AG08395 (cell line): ENCODE results near the gene ACOT4.
A peak's percentile ranks its signal among the peaks of the same experiment; 100 is the strongest.
"Not testable (repeated sequence)": the region's sequence is repeated elsewhere in the genome, so short reads cannot be mapped to it uniquely, and the experiment has no call there.

Experiments
- DNase-seq: peaks from one replicate; pipeline ENCODE4 v3.0.0; 2012; ENCODE audit warnings: mixed read lengths, low spot score

Gene ACOT4

GRCh38 chr14:73577214-73577613, 14.5 kb upstream of the ACOT4 start:
- not testable (repeated sequence) for DNase-seq

DNA sequence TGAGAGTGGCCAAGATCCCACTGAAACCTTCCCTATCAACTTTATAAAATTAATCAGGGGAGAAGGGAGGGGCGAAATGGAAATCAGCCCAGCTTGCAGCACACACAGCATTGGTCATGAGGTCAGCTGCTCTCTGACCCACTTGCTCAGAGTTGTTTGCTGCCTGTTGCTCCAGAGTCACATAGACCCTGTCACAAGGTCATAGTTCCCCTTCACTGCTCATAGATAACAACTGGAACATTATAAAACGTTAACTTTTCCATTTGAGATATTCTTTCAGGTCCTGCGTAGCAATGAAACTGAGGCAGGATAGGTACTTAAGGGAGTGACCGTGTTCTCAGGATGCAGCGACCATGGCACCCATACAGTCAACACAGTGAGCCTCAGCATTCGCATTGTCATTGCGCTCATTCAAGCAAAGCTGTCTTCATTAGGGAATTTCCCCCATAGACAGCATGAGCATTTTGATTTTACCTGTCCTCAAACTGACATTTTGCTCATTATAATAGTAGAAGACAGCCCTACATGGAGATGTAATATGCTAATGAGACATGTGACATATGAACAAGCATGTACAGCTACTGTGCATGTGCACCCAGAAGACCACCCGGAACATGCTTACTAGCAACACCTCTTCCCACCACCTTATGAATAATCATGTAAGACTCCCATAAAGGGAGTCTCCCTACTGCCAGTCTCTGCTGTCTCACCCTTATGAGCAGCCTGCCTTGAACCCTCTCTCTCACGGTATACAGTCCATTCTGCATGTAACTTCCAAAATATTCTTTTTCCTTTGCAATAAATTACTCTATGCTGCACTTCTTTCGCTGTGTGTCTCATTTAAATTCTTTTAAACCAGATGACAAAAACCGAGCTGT, 9.3 kb upstream of the ACOT4 start:
- DNase-seq = not testable (repeated sequence)

- DNase-seq = no peak
Observed at GRCh38 chr14:73588695-73589094, 3.0 kb upstream of the ACOT4 start.

GRCh38 chr14:73589116-73589515, 2.6 kb upstream of the ACOT4 start:
- DNase-seq = no peak

GRCh38 chr14:73590673-73591004, 1.0 kb upstream of the ACOT4 start:
- DNase-seq = not testable (repeated sequence)

- no peak for DNase-seq
Observed at GRCh38 chr14:73594491-73594890, 2.8 kb downstream of the ACOT4 start.

GRCh38 chr14:73599499-73599898, 7.8 kb downstream of the ACOT4 start:
- DNase-seq = no peak

GRCh38 chr14:73602994-73603393, 11.3 kb downstream of the ACOT4 start:
- no peak for DNase-seq

DNA sequence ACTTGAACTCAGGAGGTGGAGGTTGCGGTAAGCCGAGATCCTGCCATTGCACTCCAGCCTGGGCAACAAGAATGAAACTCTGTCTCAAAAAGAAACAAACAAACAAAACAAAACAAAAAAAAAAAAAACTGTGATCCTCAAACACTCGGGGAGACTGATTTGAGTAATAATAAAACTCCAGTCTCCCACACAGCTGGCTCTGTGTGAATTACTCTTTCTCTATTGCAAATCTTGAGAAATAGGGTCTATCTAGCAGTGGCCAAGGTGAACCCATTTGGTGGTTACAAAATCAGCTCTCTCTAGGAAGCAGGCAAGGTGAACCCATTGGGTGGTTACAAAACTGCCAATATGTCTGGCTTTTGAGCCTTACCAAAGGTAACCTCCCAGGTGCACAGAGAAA, 14.6 kb downstream of the ACOT4 start:
- no peak for DNase-seq

DNA sequence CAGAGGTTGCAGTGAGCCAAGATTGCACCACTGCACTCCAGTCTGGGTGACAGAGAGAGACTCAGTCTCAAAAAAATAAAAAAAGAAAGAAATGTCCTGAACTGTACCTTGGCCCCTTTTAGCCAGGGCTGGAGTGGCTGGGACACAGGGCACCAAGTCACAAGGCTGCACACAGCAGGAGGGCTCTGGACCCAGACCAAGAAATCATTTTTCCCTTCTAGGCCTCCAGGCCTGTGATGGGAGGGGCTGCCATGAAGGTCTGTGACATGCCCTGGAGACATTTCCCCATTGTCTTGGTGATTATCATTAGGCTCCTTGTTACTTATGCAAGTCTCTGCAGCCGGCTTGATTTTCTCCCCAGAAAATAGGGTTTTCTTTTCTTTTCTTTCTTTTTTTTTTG, 15.6 kb downstream of the ACOT4 start:
- DNase-seq = no peak

GRCh38 chr14:73610687-73611086, 19.0 kb downstream of the ACOT4 start:
- DNase-seq = no peak

DNA sequence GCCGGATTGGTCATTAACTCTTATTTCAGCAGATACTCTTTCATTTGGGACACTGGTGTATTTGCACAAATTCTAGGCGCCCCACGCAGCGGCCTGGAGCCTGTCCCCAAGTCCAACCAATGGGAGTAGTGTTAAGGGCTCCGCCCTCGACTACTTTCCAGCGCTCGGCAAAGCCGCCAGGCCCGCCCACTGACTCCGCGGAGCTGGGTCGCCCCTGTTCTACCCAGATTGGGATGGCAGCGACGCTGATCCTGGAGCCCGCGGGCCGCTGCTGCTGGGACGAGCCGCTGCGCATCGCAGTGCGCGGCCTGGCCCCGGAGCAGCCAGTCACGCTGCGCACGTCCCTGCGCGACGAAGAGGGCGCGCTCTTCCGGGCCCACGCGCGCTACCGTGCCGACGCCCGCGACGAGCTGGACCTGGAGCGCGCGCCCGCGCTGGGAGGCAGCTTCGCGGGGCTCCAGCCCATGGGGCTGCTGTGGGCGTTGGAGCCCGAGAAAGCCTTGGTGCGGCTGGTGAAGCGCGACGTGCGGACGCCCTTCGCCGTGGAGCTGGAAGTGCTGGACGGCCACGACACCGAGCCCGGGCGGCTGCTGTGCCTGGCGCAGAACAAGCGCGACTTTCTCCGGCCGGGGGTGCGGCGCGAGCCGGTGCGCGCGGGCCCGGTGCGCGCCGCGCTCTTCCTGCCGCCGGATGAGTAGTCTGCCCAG, 20.8 kb downstream of the ACOT4 start, which contains the start of gene ACOT6:
Gene ACOT6 (plus strand): TSS at position 179 of the 707 bp plus-strand sequence. CDS start 55 bp downstream, at position 234.
- DNase-seq = peak; percentile 74

- no peak for DNase-seq
Observed at GRCh38 chr14:73613046-73613383, 21.3 kb downstream of the ACOT4 start.

DNA sequence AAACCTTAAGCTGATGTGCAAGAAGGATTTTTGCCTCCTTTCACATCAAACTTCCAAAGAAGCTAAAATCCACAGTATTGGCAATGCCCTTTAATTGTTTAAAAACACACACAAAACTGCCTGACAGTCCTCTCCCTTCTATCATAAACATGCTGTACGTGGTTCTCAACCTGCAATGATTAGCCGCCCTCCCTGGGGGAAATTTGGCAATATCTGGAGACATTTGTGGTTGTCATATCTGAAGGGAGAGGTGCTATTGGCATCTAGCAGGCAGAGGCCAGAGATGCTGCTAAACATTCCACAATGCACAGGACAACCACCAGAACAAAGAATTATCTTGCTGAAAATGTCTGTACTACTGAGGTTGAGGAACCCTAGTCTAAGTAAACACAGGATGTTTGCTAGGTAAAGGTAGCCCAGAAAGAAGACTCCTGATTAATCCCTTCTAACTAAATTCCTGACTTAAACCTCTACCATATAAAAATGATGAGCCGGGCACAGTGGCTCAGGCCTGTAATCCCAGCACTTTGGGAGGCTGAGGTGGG, 21.8 kb downstream of the ACOT4 start:
- no peak for DNase-seq

DNA sequence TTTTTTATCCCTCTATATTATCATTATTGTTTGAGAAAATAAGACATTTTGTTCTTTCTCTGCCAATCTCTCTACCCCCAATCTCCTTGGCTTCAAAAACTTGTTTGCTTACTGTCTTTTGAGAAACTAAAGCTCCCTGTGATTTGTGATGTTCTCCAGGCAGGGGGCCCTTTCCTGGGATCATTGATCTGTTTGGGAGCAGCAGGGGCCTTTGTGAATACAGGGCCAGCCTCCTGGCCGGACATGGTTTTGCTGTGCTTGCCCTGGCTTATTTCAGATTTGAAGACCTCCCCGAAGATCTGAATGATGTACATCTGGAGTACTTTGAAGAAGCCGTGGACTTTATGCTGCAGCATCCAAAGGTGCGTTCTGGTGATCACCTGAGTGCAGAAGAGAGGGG, 25.2 kb downstream of the ACOT4 start:
- no peak for DNase-seq

- no peak for DNase-seq
Observed at GRCh38 chr14:73619524-73619923, 27.9 kb downstream of the ACOT4 start.

GRCh38 chr14:73620268-73620667, 28.6 kb downstream of the ACOT4 start:
- no peak for DNase-seq

DNA sequence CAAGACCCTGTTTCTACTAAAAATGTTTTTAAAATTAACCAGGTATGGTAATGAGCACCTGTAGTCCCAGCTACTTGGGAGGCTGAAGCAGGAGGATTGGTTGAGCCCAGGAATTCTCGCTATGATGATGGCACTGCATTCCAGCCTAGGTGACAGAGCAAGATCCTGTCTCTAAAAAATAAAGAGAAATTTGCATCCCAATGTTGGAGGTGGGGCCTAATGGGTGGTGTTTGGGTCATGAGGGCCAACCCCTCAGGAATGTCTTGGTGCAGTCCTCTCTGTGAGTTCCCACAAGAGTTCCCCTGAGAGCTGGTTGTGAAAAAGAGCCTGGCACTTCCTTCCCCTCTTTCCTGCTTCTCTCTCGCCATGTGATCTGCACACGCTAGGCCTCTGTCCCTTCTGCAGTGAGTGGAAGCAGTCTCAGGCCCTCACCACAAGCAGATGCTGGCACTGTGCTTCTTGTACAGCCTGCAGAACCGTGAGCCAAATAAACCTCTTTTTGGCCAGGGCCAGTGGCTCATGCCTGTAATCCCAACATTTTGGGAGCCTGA, 31.9 kb downstream of the ACOT4 start:
- DNase-seq = no peak

DNA sequence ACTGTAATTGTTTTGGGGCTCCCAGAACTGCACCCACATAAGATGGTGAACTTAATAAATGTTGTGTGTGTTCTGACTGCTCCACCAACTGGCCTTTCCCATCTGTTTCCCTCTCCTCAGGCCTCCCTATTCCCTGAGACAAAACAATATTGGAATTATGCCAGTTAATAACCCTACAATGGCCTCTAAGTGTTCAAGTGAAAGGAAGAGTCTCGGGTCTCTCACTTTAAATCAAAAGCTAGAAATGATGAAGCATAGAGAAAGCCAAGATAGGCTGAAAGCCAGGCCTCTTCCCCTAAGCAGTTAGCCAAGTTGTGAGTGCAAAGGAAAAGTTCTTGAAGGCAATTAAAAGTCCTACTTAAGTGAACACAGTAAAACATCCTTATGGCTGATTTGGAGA, 34.0 kb downstream of the ACOT4 start:
- DNase-seq = no peak

- no peak for DNase-seq
Observed at GRCh38 chr14:73627151-73627558, 35.5 kb downstream of the ACOT4 start.

DNA sequence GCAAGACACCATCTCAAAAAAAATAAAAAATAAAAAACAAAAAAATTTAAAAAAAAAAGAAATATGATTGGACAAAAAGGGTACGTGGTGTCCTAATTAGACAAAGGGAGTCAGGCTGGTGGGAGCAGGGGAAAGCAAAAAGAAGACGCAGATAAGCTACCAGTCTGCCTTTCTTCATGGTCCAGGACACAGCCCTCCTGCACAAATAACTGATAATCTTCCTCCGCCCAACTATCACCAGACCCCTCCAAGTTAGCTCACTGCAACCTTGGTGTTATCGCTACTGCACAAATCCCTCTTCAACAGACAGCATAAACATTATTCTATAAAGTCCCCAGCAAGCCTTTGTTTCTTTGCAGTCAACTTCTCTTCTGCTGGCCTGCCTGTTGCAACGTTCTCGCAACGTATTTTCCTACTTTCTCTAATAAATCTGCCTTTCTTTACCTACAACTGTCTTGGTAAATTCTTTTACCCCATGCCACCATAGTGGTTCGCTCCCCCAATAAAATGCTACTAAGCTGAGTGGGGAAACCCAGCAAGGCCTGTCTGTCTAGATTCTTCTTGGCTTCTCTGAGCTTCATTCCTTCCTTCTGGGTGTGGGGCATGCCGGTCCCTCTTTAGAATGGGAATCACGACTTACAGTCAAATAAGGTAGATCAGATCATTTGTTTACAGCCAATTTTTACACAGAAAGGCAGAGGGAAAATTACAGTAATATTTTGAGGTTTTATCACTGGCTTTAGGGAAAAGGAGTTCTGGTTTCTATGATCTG, 38.5 kb downstream of the ACOT4 start:
- no peak for DNase-seq
